Caki2 (cell line): ENCODE results near the gene MTUS2. TPM values are rescaled to one million over a fixed set of nuclear protein-coding genes. Genes with fewer than 3 reads are reported as not detected.

ENCODE experiments used
- DNase-seq: peaks from one replicate; pipeline ENCODE4 v3.0.0-alpha.2; 2015; ENCODE audit warnings: low read depth
- in situ Hi-C: cut with HindIII; loops from 2 replicates; pipeline ENCODE4 v1.10.0; 2016; ENCODE audit warnings: low sequenced_read_pairs, low pct_unique_long_range_greater_than_20kb, mixed read lengths
- total RNA-seq: library from RNA; depleted of rRNA; stranded (reverse); fragments of >200 nt; shearing (Covaris generic); gene quantifications from 2 replicates; pipeline ENCODE4 v1.2.3, GENCODE V29; 2014; ENCODE audit warnings: low replicate concordance

Gene MTUS2
- total RNA-seq, 1 experiment from 2014 or later = not detected

- in situ Hi-C loops = no loop called here
Measured at GRCh38 chr13:29459813-29460355, 639.7 kb downstream of the MTUS2 start.

GRCh38 chr13:29464105-29464679 is 644.1 kb downstream of the MTUS2 start:
- in situ Hi-C loops = no loop called here
- no peak for DNase-seq

More at GRCh38 chr13:29459813-29460355, 639.7 kb downstream of the MTUS2 start:
- no peak for DNase-seq

GRCh38 chr13:29465741-29466293 is 645.7 kb downstream of the MTUS2 start:
- in situ Hi-C loops = no loop called here
- peak; percentile 38 for DNase-seq

GRCh38 chr13:29471551-29471950 is 651.4 kb downstream of the MTUS2 start:
- in situ Hi-C loops = no loop called here
- DNase-seq = no peak

- in situ Hi-C loops = no loop called here
- peak; percentile 23 for DNase-seq
Measured at GRCh38 chr13:29472332-29472961, 652.3 kb downstream of the MTUS2 start.

- no peak for DNase-seq
- in situ Hi-C loops = no loop called here
Measured at GRCh38 chr13:29473166-29473565, 653.0 kb downstream of the MTUS2 start.

- DNase-seq = no peak
- in situ Hi-C loops = no loop called here
Measured at GRCh38 chr13:29474991-29475390, 654.9 kb downstream of the MTUS2 start.

- DNase-seq = no peak
- in situ Hi-C loops = no loop called here
Measured at GRCh38 chr13:29476046-29476445, 655.9 kb downstream of the MTUS2 start.

- DNase-seq = no peak
- in situ Hi-C loops = no loop called here
Measured at GRCh38 chr13:29479716-29480492, 659.8 kb downstream of the MTUS2 start.

- DNase-seq = no peak
- in situ Hi-C loops = no loop called here
Measured at GRCh38 chr13:29480893-29481525, 660.9 kb downstream of the MTUS2 start.

GRCh38 chr13:29481603-29482002 is 661.5 kb downstream of the MTUS2 start:
- no peak for DNase-seq

GRCh38 chr13:29482504-29482903 is 662.4 kb downstream of the MTUS2 start:
- DNase-seq = no peak
- in situ Hi-C loops = no loop called here

More at GRCh38 chr13:29481603-29482002, 661.5 kb downstream of the MTUS2 start:
- in situ Hi-C loops = no loop called here

GRCh38 chr13:29483211-29483610 is 663.1 kb downstream of the MTUS2 start:
- in situ Hi-C loops = no loop called here
- DNase-seq = no peak

- in situ Hi-C loops = no loop called here
- no peak for DNase-seq
Measured at GRCh38 chr13:29483623-29484022, 663.5 kb downstream of the MTUS2 start.

GRCh38 chr13:29484236-29484635 is 664.1 kb downstream of the MTUS2 start:
- in situ Hi-C loops = no loop called here
- no peak for DNase-seq

GRCh38 chr13:29484796-29485195 is 664.7 kb downstream of the MTUS2 start:
- in situ Hi-C loops = no loop called here
- DNase-seq = no peak

GRCh38 chr13:29486551-29486950 is 666.4 kb downstream of the MTUS2 start:
- no peak for DNase-seq
- in situ Hi-C loops = no loop called here
